GM18858 (cell line): Measurements from ENCODE around the gene RPS6KA5.
"Not testable (repeated sequence)": the region's sequence is repeated elsewhere in the genome, so short reads cannot be mapped to it uniquely, and the experiment has no call there.

ENCODE experiments used
- ATAC-seq: cut with Tn5 transposase; IDR thresholded peaks from one replicate; pipeline ENCODE4 v1.9.1; 2021; ENCODE audit not compliant: unreplicated experiment

RPS6KA5 gene

GRCh38 chr14:91060351-91061055 lies at the start of gene RPS6KA5:
Gene RPS6KA5 (minus strand): TSS chr14:91060641. CDS start chr14:91060434, 207 bp downstream.
- peak; percentile 78 for ATAC-seq

DNA sequence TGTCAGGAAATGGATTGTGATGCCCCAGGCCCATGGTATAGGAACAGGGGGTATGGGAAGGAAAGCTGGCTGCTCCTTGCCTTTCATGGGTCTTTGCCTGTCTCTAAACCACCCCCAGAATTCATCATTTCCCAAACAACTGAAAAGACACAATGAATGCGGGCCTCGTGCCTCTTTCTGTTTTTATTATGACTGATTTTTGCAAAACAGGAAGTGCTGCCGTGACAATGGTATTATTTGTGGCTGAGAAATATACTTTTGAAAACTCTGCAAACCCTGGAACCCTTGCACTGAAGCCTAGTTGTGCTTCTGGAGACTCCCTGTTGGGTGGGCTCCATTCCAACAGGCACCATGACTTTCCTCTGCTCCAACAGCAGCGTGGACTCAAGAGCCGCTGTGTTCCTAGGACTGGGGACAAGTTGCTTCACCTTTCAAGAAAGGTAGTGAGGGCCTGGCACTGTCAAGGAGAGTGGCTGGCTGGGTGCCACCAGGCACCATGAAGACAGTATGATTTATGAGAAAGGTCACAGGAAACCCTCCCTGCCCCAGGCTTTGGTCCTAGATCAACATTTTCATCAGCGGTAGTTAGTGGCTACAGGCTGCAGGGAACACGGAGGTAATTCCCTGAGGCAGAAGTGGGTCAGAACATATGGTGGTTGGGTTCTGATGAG lies 48.6 kb upstream of the RPS6KA5 start:
- ATAC-seq = no peak

- ATAC-seq = no peak
Measured at GRCh38 chr14:91103116-91103515, 42.7 kb upstream of the RPS6KA5 start.

- no peak for ATAC-seq
Measured at GRCh38 chr14:91100102-91100501, 39.7 kb upstream of the RPS6KA5 start.

DNA sequence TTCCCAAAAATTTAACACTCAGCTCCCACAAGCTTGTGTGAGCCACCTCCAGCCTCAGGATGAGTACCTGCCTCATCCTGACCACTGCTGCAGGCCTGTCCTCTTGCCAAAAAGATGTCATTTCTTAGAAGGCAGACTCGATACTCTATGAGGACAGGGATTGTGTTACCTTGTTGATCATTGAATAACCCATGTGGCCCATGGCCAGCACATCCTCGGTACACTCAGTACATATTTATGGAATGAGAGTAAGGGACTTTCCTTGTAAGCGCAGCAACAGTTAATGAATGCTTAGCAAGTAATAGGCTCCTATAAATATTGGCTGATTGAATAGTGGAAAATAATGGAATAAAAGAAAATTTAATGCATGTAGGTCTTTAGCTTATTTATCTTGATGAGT lies 38.1 kb upstream of the RPS6KA5 start:
- ATAC-seq = no peak

DNA sequence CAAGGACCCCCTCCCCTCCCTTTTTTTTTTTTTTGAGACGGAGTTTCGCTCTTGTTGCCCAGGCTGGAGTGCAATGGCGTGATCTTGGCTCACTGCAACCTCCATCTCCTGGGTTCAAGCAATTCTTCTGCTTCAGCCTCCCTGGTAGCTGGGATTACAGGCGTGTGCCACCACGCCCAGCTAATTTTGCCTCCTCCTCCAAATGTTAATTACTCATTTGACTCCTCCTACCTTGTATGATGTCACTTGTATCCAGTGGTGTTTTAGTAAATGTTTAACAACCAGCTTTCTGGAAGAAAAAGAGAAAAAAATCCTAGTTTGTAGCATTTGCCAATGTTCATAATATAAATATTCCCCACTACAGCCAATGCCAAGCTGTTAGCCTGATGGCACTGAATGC lies 37.2 kb upstream of the RPS6KA5 start:
- ATAC-seq = not testable (repeated sequence)

GRCh38 chr14:91095178-91095577 lies 34.7 kb upstream of the RPS6KA5 start:
- no peak for ATAC-seq

GRCh38 chr14:91094772-91095171 lies 34.3 kb upstream of the RPS6KA5 start:
- no peak for ATAC-seq

DNA sequence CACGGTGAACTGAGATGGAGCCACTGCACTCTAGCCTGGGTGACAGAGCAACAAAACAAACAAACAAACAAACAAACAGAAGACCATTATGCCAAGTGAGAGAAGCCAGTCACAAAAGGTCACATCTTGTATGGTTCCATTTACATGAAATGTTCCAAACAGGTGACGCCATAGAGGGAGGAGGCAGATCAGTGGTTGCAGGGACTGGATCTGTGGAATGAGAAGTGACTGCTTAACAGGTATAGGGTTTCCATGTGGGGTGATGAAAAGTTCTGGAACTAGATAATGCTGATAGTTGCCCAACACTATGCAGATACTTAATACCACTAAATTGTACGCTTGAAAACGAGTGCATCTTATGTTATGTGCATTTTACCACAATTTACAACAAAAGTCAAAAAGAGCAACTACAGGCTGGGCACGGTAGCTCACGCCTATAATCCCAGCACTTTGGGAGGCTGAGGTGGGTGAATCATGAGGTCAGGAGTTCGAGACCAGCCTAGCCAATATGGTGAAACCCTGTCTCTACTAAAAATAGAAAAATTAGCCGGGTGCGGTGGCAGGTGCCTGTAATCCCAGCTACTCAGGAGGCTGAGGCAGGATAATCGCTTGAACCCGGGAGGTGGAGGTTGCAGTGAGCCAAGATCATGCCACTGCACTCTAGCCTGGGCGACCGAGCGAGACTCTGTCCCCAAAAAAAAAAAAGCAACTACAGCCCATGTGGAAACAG lies 33.5 kb upstream of the RPS6KA5 start:
- not testable (repeated sequence) for ATAC-seq

- no peak for ATAC-seq
Measured at GRCh38 chr14:91092073-91092472, 31.6 kb upstream of the RPS6KA5 start.

DNA sequence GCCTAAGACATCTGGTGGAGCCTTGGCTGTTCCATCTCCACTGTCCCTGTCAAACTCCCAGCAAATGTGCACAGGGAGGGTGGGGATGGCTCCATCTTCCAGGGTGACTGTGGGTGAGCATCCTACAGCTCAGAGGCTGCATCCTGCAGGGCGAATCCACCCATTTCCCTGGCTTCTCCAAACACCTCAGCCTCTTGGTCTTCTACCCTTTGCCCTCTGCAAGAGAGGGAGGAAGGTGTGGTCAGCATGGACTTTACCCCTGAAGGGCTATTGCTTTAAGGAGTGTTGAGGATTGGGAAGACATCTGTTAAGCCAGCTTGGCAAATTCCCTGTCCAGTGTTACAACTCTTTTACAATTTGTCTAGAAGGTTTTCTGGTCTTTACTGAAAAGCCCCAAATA lies 30.3 kb upstream of the RPS6KA5 start:
- ATAC-seq = no peak

- no peak for ATAC-seq
Measured at GRCh38 chr14:91089958-91090535, 29.6 kb upstream of the RPS6KA5 start.

DNA sequence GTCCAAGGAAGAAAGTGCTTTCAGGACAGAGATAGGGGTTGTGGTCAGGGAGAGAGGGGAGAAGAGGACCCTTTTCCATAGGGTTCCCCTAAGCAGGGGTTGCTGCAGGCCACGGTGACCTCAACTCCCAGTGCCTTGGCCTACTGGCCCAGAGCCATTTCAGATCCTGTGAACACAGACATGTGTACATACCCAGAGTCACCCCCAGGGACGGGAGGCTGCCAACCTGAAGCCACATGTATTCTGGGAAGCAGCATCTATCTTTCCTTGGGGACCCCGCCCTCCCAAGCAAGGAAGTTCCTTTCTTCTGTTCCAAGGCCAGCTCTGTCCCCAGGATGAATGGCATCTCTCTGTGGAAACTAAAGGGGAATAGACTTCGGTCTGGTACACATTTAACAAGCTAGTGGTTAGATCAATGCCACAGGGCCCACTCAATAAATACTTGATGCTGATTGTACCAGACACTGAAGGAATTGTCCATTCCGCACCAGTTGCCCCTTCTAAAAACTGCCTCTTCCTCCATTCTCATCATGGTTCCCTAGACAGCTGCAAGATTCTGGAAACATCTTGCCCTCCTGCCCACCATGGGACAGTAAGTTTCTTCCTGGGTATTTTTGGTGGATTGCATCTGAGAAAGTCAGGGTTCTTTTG lies 28.3 kb upstream of the RPS6KA5 start:
- no peak for ATAC-seq

- not testable (repeated sequence) for ATAC-seq
Measured at GRCh38 chr14:91087470-91087869, 27.0 kb upstream of the RPS6KA5 start.

DNA sequence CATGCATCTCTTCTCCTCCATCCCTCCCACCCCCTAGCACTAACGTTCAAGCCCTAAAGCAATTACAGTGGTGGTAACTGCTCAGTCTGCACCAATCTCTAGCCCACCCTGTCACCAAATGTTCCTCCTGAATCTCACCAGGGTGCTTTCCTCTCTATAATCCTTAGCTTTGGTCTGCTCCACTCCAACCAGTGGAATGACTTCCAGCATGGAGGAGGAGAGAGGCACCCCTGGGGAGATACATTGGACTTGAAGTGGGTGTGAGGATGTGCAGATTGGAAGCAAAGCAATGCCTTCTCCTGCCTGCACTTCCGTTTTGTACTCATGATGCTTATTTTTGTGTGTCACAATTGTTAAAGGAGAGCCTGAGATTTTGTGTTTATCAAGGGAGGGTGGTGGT lies 24.1 kb upstream of the RPS6KA5 start:
- ATAC-seq = no peak

DNA sequence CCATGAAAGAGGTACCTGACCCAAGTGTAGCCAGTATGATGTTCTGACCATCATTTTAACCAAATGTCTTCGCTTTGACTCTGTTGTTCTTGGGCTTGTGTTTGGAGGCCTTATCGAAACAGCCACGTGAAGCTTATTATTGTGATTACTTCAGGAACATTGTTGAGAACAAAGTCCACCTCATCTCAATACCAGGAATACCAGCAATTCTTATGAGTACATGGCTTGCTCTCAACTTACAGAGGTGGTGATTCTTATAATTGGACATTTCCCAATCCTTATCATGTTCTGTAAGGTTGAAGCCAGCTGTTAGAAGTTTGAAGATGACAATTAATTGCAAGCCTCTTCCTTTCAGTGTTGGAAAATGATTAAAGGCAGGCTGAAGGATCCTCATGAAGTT lies 21.8 kb upstream of the RPS6KA5 start:
- no peak for ATAC-seq

GRCh38 chr14:91080071-91080470 lies 19.6 kb upstream of the RPS6KA5 start:
- ATAC-seq = no peak

DNA sequence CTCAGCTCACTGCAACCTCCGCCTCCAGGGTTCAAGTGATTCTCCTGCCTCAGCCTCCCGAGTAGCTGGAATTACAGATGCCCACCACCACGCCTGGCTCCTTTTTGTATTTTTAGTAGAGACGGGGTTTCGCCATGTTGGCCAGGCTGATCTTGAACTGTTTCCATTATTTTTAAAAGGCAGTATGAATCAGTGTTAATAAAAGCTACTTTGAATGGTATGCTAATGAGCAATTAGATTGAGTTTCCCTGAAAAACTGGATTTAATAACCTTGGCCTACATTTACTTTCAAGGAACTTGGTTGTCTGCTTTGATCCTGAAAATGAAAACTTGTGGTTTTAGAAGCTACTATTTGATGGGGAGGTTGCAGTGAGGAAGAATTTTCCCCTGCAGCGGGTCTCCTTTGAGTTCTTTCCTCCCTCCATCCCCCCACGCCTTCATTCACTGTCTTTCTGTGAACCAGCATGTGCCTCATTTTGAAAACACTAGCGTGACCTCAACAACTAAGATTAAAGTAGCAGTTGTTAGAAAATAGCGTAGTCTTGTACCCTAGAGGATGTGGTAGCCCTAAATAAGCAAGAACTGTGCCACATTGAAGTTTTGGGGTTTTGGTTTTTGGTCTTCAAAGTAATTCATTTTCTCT lies 17.8 kb upstream of the RPS6KA5 start:
- ATAC-seq = no peak

- no peak for ATAC-seq
Measured at GRCh38 chr14:91075553-91075952, 15.1 kb upstream of the RPS6KA5 start.

- ATAC-seq = no peak
Measured at GRCh38 chr14:91070572-91070971, 10.1 kb upstream of the RPS6KA5 start.

GRCh38 chr14:91068642-91069041 lies 8.2 kb upstream of the RPS6KA5 start:
- no peak for ATAC-seq
